Measurements from ENCODE around the gene KDR. TPM values are rescaled to one million over a fixed set of nuclear protein-coding genes. Genes with fewer than 3 reads are reported as not detected.

Gene KDR
- total and polyA plus RNA-seq, 9 donors = 6.0 to 36.4 (median 13.9) TPM

DNA sequence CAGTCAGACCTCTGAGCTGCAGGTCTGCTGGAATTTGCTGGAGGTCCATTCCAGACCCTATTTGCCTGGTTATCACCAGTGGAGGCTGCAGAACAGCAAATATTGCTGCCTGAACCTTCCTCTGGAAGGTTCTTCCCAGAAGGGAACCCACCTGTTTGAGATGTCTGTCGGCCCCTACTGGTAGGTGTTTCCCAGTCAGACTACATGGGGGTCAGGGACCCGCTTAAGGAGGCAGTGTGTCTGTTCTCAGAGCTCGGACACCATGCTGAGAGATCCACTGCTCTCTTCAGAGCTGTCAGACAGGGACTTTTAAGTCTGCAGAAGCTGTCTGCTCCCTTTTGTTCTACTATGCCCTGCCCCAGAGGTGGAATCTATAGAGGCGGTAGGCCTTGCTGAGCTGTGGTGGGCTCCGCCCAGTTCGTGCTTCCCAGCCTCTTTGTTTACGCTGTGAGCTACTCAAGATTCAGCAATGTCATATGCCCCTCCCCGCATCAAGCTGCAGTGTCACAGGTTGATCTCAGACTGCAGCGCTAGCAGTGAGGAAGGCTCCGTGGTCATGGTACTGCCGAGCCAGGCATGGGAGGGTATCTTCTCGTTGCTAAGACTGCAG lies 44.1 kb upstream of the KDR start:
- H3K27me3 ChIP-seq = no peaks in the 10 kb centered on the region
- H3K27ac ChIP-seq = no peak overlapping the region
- no peak for DNase-seq
- intact Hi-C loops (cut with DNase I) = no loop called here
- no peak for TF ChIP-seq CTCF (IDR thresholded peaks at IDR 0.05)
- no peak for TF ChIP-seq EP300 (IDR thresholded peaks at IDR 0.05)
- TF ChIP-seq POLR2A (IDR thresholded peaks at IDR 0.05) = no peak
- no peaks in the 10 kb centered on the region for H3K4me1 ChIP-seq (ENCODE audit: insufficient read depth)
- H3K36me3 ChIP-seq = no peaks in the 10 kb centered on the region
- 63 to 66% (median 66%) methylated on average over 12 of the region's 12 CpGs for WGBS, 3 donors
- no peaks in the 10 kb centered on the region for H3K9me3 ChIP-seq
- H3K4me3 ChIP-seq = no peak overlapping the region

DNA sequence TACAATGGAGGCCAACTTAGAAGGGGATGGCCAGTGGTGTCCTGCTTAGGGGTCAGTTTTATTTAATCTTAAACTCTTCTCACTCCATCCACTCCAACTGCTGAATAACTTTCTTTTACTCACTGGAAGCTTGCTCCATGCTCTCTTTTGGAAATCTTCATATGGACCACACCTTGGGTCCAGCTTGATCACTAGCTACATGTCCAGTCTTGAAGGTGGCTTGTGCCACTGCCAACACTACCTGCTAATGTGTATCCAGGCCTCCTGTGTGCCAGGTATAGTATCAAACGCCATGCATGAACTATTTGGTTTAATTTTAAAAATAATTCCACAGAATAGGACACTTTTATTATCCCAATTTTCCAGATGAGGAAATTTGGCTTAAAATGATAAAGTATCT lies 37.0 kb upstream of the KDR start:
- intact Hi-C loops (cut with DNase I) = no loop called here

GRCh38 chr4:55161739-55162138 lies 36.3 kb upstream of the KDR start:
- Histone ChIP-seq H3K27ac (no peak overlapping the region), H3K27me3 (no peaks in the 10 kb centered on the region), H3K4me1 (ENCODE audit: insufficient read depth) (peaks cover 1% of the 10 kb centered on the region), H3K36me3 (no peaks in the 10 kb centered on the region), H3K4me3 (no peak overlapping the region), H3K9me3 (no peaks in the 10 kb centered on the region)
- intact Hi-C loops (cut with DNase I) = no loop called here
- WGBS, 3 donors = 13 to 24% (median 23%) methylated on average over 6 of the region's 6 CpGs
- no peak for DNase-seq
- no peak for TF ChIP-seq POLR2A (IDR thresholded peaks at IDR 0.05)
- no peak for TF ChIP-seq CTCF (IDR thresholded peaks at IDR 0.05)
- TF ChIP-seq EP300 (IDR thresholded peaks at IDR 0.05) = no peak

More for the DNA sequence above, 37.0 kb upstream of the KDR start:
- Histone ChIP-seq H3K27me3 (no peaks in the 10 kb centered on the region), H3K27ac (no peak overlapping the region), H3K36me3 (no peaks in the 10 kb centered on the region), H3K4me1 (ENCODE audit: insufficient read depth) (peaks cover 1% of the 10 kb centered on the region), H3K4me3 (no peak overlapping the region), H3K9me3 (no peaks in the 10 kb centered on the region)
- no peak for TF ChIP-seq POLR2A (IDR thresholded peaks at IDR 0.05)
- DNase-seq = no peak
- WGBS, 3 donors = 80 to 92% (median 84%) methylated on average over 1 of the region's 1 CpG

DNA sequence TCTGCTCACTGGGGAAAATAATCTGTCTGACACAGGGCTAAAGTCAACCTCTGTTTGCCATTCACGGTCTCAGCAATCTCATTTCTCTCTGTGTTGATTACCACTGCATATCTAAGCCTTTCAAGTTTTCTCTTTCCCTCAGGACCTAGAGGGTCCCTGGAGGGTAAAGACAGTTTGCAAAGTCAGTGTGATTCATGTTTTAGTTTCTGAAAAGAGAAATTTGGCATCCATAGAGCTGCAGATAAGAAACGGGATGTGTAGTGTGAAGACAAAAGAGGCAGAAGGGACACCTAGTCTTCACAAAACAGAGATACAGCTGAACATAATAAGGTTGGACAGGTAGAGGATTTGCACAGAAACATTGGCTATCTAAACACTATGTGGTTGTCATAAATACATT lies 34.5 kb upstream of the KDR start:
- H3K4me1 ChIP-seq (ENCODE audit: insufficient read depth) = peaks cover 1% of the 10 kb centered on the region
- no peak overlapping the region for H3K27ac ChIP-seq
- no peaks in the 10 kb centered on the region for H3K9me3 ChIP-seq
- no peak overlapping the region for H3K4me3 ChIP-seq
- no peaks in the 10 kb centered on the region for H3K36me3 ChIP-seq
- no peaks in the 10 kb centered on the region for H3K27me3 ChIP-seq
- DNase-seq = no peak
- intact Hi-C loops (cut with DNase I) = no loop called here
- TF ChIP-seq CTCF (IDR thresholded peaks at IDR 0.05) (no peak), EP300 (IDR thresholded peaks at IDR 0.05) (no peak)
- 16 to 27% (median 21%) methylated on average over 2 of the region's 2 CpGs for WGBS, 3 donors

DNA sequence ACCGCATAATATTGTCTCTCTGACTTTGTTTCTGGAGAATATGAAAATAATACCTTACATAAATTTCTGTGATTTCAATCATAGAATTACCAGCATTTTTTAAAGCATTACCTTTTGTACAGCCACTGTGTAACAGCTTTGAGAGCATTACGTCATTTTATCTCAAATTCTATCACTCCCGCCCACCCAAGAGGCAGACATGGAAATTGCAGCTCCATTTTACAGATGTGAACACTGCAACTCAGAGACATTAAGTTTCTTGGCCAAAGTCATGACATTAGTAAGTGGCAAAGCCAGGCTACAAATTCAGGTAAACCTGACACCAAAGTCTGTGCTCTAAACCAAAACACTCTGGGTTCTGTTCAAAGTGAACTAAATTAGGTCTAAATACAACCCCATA lies 33.6 kb upstream of the KDR start:
- DNase-seq = no peak
- peaks cover 1% of the 10 kb centered on the region for H3K4me1 ChIP-seq (ENCODE audit: insufficient read depth)
- no peaks in the 10 kb centered on the region for H3K9me3 ChIP-seq
- no peaks in the 10 kb centered on the region for H3K27me3 ChIP-seq
- intact Hi-C loops (cut with DNase I) = no loop called here
- TF ChIP-seq POLR2A (IDR thresholded peaks at IDR 0.05) = no peak
- no peak for TF ChIP-seq EP300 (IDR thresholded peaks at IDR 0.05)
- TF ChIP-seq CTCF (IDR thresholded peaks at IDR 0.05) = no peak
- WGBS, 3 donors = 54 to 77% (median 69%) methylated on average over 3 of the region's 3 CpGs
- H3K36me3 ChIP-seq = no peaks in the 10 kb centered on the region
- no peak overlapping the region for H3K4me3 ChIP-seq
- H3K27ac ChIP-seq = no peak overlapping the region

Measured in ovary (tissue), 9 donors.